ENCODE measurements around the gene PODXL.

PODXL gene

GRCh38 chr7:131564640-131565039, 8.2 kb upstream of the PODXL start:
- no peak for DNase-seq (ENCODE audit: low read depth)

GRCh38 chr7:131563918-131564317, 7.5 kb upstream of the PODXL start:
- DNase-seq (ENCODE audit: low read depth), result no peak

- DNase-seq (ENCODE audit: low read depth), result no peak
Observed at GRCh38 chr7:131562941-131563340, 6.5 kb upstream of the PODXL start.

GRCh38 chr7:131560061-131560460, 3.6 kb upstream of the PODXL start:
- no peak for DNase-seq (ENCODE audit: low read depth)

- DNase-seq (ENCODE audit: low read depth), result no peak
Observed at GRCh38 chr7:131557652-131558385, 1.4 kb upstream of the PODXL start.

GRCh38 chr7:131556909-131557651, 652 bp upstream of the PODXL start:
- DNase-seq (ENCODE audit: low read depth), result no peak

GRCh38 chr7:131555552-131556052, 826 bp downstream of the PODXL start:
- DNase-seq (ENCODE audit: low read depth), result no peak

- no peak for DNase-seq (ENCODE audit: low read depth)
Observed at GRCh38 chr7:131554880-131555516, 1.4 kb downstream of the PODXL start.

- DNase-seq (ENCODE audit: low read depth), result no peak
Observed at GRCh38 chr7:131553931-131554330, 2.5 kb downstream of the PODXL start.

- no peak for DNase-seq (ENCODE audit: low read depth)
Observed at GRCh38 chr7:131552053-131552452, 4.4 kb downstream of the PODXL start.

GRCh38 chr7:131550846-131551245, 5.6 kb downstream of the PODXL start:
- DNase-seq (ENCODE audit: low read depth), result no peak

GRCh38 chr7:131548371-131548770, 8.1 kb downstream of the PODXL start:
- DNase-seq (ENCODE audit: low read depth), result no peak

GRCh38 chr7:131547589-131547988, 8.8 kb downstream of the PODXL start:
- no peak for DNase-seq (ENCODE audit: low read depth)

GRCh38 chr7:131546583-131547141, 9.8 kb downstream of the PODXL start:
- DNase-seq (ENCODE audit: low read depth), result no peak

GRCh38 chr7:131546126-131546525, 10.3 kb downstream of the PODXL start:
- no peak for DNase-seq (ENCODE audit: low read depth)

- no peak for DNase-seq (ENCODE audit: low read depth)
Observed at GRCh38 chr7:131544449-131545301, 11.8 kb downstream of the PODXL start.

GRCh38 chr7:131544021-131544420, 12.4 kb downstream of the PODXL start:
- no peak for DNase-seq (ENCODE audit: low read depth)

- DNase-seq (ENCODE audit: low read depth), result no peak
Observed at GRCh38 chr7:131543298-131543697, 13.1 kb downstream of the PODXL start.

GRCh38 chr7:131540491-131541162, 15.8 kb downstream of the PODXL start:
- no peak for DNase-seq (ENCODE audit: low read depth)

- no peak for DNase-seq (ENCODE audit: low read depth)
Observed at GRCh38 chr7:131538813-131539179, 17.6 kb downstream of the PODXL start.

Data from stimulated activated CD8-positive, alpha-beta memory T cell treated with anti-CD3 and anti-CD28 coated beads, Interleukin-15, amount 100 ng/mL, for 24 hours (primary cell).